Stimulated activated CD4-positive, alpha-beta T cell treated with anti-CD3 and anti-CD28 coated beads, Interleukin-4, amount 100 ng/mL, for 1 hour (primary cell): ENCODE results near the gene MARCKSL1.
"Not testable (repeated sequence)": the region's sequence is repeated elsewhere in the genome, so short reads cannot be mapped to it uniquely, and the experiment has no call there.

ENCODE experiments used
- DNase-seq: peaks from one replicate; pipeline ENCODE4 v3.0.0-alpha.2; 2020

The MARCKSL1 gene

GRCh38 chr1:32335790-32336590 lies at the start of gene MARCKSL1:
Gene MARCKSL1, minus strand, starts transcription at chr1:32336233. Its CDS starts 200 bp downstream, at chr1:32336033.
- peak; percentile 86 for DNase-seq

DNA sequence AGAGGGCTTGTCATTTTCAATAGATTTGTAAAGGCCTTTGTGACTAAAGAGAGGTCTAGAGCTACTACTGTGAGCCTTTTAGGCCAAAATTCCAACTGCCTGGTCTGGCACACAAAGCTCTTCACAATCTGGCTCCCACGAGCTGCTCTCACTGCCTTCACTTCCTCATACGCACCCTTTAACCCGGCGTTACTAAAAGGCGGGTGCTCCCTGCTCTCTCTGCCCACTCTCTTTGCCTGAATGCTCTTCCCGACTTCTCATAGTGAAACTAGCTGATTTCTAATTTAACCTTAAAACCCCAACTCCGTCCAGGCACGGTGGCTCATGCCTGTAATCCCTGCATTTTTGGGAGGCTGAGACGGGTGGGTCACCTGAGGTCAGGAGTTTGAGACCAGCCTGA lies 44.0 kb upstream of the MARCKSL1 start:
- no peak for DNase-seq

DNA sequence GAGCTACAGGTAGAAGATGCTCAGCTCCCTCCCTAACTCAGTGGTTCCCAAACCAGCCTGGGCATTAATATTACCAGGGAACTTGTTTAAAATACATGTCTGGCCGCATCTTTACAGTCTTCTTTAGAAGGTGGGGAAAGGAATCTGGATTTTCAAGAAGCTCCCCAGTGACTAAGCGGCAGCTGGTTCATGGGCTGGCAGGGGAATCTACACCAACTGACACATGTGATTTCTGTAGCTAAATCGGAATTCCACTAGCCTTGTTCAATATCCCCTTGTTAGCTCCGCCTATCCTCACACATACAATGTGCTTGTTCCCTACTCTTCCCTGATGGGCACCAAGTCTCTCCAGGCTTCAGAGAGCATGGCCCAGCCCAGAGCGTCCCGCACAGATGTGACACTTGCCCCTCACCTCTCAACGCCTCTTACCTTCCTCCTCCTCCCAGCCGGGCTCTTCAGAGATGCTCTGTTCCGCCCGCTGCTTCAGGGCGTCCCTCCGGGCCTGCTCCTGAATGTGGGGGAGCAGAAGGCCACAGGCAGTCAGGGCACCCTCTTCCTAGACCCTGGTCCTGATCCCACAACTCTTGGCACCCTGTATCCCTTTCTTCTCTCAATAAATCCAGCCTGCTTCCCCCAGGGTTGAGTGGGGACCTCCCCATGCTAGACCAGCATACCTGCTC lies 41.6 kb upstream of the MARCKSL1 start:
- DNase-seq: no peak

DNA sequence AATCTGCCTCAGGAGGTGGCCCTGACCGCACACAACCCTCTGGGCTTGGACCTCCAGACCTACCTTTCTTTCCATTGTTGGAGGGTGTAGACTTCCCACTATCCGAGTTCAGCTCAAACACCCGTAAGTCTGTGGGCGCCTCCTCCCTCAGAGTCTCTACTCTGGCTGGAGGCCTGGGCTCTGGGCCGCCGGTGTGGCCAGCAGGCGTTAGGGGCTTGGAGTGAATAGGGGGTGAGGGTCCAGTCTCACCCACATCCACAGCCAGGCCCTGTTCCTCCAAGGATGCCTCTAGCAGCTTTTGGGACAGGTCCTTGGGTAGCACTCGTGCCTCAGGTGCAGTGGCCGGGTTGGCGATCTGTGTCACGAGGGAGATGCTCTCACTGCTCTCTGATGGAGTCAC lies 40.2 kb upstream of the MARCKSL1 start:
- DNase-seq: no peak

DNA sequence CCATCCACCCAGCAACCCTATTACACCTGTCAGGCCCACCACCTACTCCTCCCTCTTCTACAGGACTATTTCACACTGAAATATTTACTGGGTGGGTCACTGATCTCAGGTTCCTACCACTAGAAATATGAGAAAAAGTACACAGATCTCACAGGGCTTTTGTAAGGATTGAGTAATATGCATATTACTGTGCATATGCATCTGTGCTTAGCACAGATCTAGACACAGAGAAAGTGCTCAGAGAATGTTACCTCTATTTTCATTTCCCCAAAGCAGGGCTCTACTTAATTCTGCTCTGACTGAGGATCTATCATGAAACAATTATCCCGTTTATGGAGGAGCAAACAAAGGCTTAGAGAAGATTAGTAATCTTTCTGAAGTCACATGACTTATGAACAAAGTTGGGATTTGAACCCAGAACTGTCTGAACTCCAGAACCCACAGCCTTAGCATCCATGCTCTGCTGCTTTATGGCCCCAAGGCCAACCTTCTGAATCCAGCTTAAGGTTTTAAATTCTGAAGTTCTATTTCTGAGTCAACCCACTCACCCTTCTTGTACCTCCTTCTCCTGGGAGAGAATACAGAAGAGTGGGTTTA lies 38.1 kb upstream of the MARCKSL1 start:
- no peak for DNase-seq

DNA sequence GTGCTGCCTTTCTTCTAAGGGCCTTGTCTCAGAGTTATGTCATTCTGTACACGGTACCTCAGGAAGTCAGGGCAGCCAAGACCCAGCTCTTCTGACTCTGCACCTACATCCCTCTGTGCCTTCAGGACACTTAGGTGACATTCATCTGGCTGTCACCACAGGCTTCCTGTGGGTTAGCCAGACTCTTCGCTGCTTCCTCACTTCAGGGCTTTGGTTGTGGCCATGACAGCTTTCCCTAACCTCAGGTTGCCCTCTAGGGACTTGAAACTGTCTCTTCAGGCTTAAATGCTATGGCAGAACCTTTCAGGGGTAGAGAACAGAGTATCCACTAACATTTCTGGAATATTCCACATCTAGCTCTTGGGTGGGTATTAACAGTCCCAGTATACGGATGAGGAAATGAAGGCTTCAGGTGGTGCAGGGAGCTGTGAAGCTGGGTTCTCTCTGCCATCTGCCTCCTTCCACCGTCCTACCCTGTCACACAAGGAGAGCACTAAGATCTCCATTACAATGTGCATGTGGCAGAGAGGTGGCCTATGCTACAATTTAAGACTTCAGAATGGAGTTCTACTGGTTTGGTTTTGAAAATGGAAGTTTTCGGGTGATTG lies 36.2 kb upstream of the MARCKSL1 start:
- no peak for DNase-seq

GRCh38 chr1:32367912-32368635 lies 32.0 kb upstream of the MARCKSL1 start:
- DNase-seq: no peak

- DNase-seq: no peak
Measured at GRCh38 chr1:32365445-32365844, 29.4 kb upstream of the MARCKSL1 start.

- DNase-seq: no peak
Measured at GRCh38 chr1:32364836-32365235, 28.8 kb upstream of the MARCKSL1 start.

GRCh38 chr1:32363713-32364112 lies 27.7 kb upstream of the MARCKSL1 start:
- no peak for DNase-seq

DNA sequence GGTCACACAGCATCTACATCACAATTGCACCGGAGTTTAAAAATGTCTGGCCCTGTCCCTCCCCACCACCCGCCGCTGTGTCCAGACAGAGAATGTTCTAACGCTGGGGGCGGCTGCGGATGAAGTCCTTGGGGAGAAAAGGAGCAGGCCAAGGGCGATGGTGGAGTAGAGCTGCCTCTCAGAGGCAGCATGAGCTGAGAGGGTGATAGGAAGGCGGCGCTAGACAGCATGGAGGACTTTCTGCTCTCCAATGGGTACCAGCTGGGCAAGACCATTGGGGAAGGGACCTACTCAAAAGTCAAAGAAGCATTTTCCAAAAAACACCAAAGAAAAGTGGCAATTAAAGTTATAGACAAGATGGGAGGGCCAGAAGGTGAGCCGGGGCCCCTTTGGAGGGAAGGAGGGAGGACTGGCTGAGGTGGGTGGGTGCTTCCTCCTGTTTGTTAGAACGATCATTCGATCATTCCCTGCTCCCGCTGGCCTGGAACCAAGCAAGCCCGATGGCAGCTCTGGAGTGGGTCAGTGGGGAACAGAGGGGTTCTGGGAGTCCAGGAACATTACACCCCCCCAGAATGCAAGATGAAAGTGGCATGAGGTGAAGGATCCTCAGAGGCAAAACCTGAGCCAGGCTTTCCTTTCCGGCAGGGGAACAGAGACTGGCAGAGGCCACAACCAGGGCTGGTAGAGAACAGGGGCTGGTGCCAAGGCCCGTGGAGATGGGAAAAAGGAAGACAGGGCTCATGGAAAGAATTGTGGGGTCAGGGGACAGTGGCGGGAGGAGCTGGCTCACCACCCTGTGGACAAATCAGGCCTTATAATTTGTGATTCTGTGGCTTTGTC lies 26.7 kb upstream of the MARCKSL1 start, which contains the start of the genes FAM229A and TSSK3:
Gene FAM229A (minus strand): TSS at position 12 of the 840 bp plus-strand sequence. CDS start 394 bp downstream, outside the sequence.
Gene TSSK3 (plus strand): TSS at position 66 of the 840 bp plus-strand sequence. CDS start 163 bp downstream, at position 229.
- no peak for DNase-seq

DNA sequence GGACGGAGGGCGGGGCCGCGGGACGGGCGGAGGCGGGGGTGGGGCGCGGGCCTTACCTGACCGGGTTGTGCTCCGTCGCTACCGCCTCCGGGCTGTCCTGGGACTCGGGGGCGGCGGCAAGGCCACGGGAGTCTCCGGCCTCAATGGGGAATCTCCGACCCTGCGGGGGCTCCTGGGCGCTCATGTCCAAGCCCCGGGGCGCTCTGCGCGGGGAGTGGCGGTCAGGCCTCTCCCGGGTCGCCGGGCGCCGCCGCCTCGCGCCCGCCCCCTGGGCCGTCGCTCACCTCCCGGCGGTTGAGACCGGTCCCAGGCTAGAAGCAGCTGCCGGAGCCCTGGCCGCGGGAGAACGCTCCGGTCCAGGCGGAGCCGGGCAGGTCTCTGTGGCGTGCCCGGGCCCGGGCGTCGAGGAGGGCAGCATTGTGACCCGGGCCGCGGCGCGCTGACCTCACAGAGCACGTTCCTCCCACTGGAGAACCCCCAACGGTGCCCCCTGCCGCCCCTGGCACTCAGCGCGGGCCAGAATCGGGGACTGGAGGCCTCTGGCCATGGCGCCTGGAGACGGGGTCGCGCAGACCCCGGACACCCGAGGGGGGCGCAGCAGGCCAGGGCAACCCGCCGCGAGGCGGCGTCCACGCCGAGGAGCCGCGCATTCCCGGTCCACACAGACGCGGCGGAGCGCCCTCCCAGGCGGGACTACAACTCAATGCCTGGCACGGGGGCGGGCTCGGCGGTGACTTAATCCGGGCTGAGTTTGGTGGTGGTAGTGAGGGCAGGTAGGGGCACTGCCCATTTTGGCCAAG lies 25.8 kb upstream of the MARCKSL1 start:
- peak; percentile 58 for DNase-seq

GRCh38 chr1:32361308-32361673 lies 25.3 kb upstream of the MARCKSL1 start:
- DNase-seq: no peak

DNA sequence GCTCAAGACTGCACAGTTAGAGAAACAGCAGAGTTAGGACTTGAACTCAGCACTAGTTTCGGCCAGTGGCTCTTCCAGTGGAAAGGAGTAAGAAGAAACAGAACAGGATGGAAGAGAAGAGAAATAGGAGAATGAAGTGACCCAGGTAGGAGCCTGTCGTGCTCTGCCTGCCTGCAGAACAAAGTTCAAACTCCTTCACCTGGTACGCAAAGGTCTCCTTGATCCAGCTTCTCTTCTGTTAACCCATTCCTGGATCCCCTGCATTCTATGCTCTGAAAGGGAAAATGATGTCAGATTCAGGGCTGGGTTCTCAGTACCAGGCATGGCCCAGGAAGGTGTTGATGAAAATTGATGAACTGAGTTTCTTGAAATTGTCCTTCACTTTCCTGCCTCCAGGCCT lies 22.4 kb upstream of the MARCKSL1 start:
- no peak for DNase-seq

DNA sequence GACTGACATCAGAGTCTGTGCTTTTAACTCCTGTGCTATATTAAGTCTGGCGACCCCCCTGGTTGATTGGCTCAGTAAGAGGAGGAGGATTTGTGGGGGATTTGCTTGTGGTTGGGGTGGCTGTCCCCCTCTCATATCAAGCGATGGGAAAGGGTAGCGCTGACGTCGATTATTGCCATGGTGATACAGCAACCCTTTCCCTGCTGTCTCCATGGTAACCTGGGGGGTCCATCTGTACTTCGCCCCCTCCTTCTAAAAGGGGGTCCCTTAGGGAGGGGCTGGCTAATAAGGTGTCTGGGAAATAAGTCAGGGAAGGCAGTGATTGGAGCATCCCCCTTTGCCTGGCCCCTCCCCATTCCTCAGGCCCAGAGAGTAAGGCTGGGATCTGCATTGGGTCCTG lies 21.6 kb upstream of the MARCKSL1 start:
- DNase-seq: no peak

DNA sequence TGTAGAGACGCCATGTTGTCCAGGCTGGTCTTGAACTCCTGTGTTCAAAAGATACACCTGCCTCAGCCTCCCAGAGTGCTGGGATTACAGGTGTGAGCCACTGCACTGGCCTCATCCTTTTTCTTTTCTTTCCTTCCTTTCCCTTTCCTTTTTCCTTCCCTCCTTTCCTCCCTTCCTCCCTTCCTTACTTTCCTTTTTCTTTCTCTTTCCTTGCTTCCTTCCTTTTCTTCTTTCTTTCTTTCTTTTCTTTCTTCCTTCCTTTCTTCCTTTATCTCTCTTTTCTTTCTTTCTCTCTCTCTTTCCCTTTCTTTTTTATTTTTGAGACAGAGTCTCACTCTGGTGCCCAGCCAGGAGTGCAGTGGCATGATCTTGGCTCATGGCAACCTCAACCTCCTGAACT lies 20.4 kb upstream of the MARCKSL1 start:
- no peak for DNase-seq

DNA sequence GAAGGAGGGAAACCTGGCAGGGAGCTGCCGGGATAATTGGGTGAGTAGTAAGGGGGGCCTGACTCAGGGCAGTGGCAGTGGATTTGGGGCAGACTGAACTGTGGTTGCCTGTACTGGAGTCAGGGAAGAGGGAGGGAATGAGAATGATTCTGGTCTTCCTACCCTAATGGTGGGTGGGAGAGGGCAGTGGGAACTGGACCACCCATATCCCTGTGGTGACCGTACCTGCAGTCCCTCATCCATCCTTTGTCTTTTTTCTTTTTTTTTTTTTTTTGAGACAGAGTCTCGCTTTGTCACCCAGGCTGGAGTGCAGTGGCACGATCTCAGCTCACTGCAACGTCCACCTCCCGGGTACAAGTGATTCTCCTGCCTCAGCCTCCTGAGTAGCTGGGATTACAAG lies 19.7 kb upstream of the MARCKSL1 start:
- DNase-seq: not testable (repeated sequence)

DNA sequence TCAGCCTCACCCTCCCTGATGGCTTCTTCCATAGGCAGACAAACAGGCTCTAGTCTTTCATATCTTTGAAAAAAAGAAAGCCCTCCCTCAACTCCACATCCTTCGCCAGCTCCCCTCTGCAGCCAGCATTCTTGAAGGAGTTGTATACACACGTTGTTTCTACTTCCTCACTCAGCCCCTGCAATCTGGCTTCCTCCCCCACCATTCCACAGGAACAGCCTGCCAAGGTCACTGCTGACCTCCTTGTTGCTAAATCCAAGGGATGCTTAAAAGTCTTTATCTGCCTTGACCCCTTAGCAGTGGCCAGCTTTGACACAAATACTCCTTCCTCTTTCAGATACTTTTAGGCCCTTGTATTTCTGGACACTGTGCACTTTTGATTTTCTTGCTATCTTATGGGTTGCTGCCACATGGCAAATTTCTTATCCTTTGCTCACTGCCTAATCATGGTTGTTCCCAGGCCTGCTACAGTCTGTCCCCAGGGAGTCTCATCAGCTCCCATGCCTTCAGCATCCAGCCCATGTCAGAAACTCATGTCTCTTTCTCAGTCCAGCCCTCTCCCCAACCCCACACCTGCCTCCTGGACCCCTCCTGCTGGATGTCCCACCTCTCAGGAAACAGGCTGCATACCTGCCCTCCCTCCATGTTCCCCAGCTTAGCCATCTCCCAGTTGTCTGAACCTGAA lies 18.0 kb upstream of the MARCKSL1 start:
- DNase-seq: no peak

- DNase-seq: no peak
Measured at GRCh38 chr1:32353431-32353830, 17.4 kb upstream of the MARCKSL1 start.

DNA sequence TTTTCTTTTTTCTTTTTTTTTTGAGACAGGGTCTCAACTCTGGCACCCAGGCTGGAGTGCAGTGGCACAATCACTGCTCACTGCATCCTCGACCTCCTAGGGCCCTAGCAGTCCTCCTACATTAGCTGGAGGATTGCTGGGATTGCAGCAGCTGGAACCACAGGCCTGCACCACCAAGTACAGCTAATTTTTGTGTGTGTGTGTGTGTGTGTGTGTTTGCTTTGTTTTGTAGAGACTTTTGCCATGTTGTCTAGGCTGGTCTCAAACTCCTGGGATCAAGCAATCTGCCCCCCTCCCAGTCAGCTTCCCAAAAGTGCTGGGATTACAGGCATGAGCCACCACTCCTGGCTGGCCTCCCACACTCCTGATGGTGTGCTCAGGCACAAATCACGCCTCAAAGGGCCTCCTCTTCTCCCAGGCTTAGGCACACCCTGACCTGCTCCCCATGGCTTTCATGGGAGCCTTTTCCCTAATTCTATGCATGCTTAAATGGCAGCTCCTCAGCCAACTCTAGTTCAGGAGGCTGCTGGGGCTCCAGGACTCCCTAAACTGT lies 16.9 kb upstream of the MARCKSL1 start:
- no peak for DNase-seq
